Breast epithelium (tissue), 3 donors: Measurements from ENCODE around the gene TP53I13.

ENCODE experiments used
- POLR2A ChIP-seq: fragments of 450-650 bp; IDR thresholded peaks from one replicate; pipeline ENCODE4 v1.6.1; 2016; ENCODE audit warnings: antibody characterized with exemption, mild to moderate bottlenecking, moderate library complexity
- POLR2AphosphoS5 ChIP-seq, 3 donors: sonication (generic); formaldehyde crosslinking; IDR thresholded peaks; one replicate each; pipeline ENCODE4 v1.6.1; 2017; ENCODE audit warnings: antibody characterized with exemption in 3 of 3
- TF ChIP-seq, protein P1 (sequence below), 3 donors: fragments of 450-650 bp; IDR thresholded peaks; one replicate each; pipeline ENCODE4 v1.5.1; 2016 to 2017; ENCODE audit warnings: antibody characterized with exemption in 3 of 3, mild to moderate bottlenecking in 3 of 3, moderate library complexity in 3 of 3

GRCh38 chr17:29571883-29572681 lies 3.6 kb downstream of the TP53I13 start:
- TF ChIP-seq POLR2AphosphoS5 (IDR thresholded peaks at IDR 0.05) (no peak), POLR2A (no peak)
- TF ChIP-seq, protein P1, sequence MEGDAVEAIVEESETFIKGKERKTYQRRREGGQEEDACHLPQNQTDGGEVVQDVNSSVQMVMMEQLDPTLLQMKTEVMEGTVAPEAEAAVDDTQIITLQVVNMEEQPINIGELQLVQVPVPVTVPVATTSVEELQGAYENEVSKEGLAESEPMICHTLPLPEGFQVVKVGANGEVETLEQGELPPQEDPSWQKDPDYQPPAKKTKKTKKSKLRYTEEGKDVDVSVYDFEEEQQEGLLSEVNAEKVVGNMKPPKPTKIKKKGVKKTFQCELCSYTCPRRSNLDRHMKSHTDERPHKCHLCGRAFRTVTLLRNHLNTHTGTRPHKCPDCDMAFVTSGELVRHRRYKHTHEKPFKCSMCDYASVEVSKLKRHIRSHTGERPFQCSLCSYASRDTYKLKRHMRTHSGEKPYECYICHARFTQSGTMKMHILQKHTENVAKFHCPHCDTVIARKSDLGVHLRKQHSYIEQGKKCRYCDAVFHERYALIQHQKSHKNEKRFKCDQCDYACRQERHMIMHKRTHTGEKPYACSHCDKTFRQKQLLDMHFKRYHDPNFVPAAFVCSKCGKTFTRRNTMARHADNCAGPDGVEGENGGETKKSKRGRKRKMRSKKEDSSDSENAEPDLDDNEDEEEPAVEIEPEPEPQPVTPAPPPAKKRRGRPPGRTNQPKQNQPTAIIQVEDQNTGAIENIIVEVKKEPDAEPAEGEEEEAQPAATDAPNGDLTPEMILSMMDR (IDR thresholded peaks at IDR 0.05), result no peak
